Fibroblast of pulmonary artery (primary cell): ENCODE measurements around the gene VPS35.

Source experiments
- DNase-seq: peaks from one replicate; pipeline ENCODE4 v3.0.0-alpha.2; 2010; ENCODE audit warnings: low read depth
- H3K4me3 ChIP-seq: replicated peaks from 2 replicates; pipeline ENCODE4 v1.5.1; 2011; ENCODE audit warnings: low read depth, mild to moderate bottlenecking, control low read depth, low read length, moderate library complexity
- CTCF ChIP-seq: IDR thresholded peaks from 2 replicates; pipeline ENCODE4 v1.5.1; 2011; ENCODE audit warnings: mild to moderate bottlenecking, control low read depth, low read length, inconsistent platforms; ENCODE audit errors: missing control alignments

VPS35 gene

DNA sequence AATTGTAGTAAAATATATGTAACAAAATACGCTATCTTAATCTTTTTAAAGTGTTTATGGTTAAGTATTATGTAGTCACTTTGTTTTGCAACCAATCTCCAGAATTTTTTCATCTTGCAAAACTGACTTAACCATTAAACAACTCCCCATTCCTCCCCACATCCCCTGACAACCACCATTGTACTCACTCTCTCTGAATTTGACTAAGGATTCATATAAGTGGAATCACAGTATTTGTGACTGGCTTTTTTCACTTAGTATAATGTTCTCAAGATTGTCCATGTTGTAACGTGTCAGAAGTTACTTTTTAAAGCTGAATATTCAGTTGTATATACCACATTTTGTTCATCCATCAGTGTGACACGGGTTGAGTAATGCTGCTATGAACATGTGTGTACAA is 11.1 kb upstream of the VPS35 start:
- no peak for DNase-seq
- H3K4me3 ChIP-seq, result no peak overlapping the region
- no peak for TF ChIP-seq CTCF

- TF ChIP-seq CTCF, result no peak
- H3K4me3 ChIP-seq, result no peak overlapping the region
- DNase-seq, result no peak
These were observed 8.0 kb upstream of the VPS35 start for GRCh38 chr16:46696957-46697356.

DNA sequence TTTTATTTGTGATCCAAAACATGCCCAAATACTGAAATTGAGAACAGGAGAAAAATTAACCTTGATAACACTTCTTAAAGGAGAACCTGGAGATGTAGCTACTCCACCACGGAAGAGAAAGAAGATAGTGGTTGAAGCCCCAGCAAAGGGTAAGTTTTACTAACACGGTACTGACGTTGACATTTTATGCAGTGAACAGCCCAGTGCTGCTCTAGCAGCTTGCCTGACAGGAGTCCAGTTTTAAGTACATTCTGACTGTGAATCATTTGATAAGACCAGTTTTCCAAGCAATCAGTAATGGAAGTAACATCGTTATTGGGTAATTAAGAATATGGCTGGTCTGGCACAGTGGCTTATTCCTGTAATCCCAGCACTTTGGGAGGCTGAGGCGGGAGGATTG is 7.0 kb upstream of the VPS35 start:
- DNase-seq, result no peak
- TF ChIP-seq CTCF, result no peak
- no peak overlapping the region for H3K4me3 ChIP-seq

GRCh38 chr16:46693598-46693997 is 4.6 kb upstream of the VPS35 start:
- H3K4me3 ChIP-seq, result no peak overlapping the region
- DNase-seq, result no peak
- no peak for TF ChIP-seq CTCF

DNA sequence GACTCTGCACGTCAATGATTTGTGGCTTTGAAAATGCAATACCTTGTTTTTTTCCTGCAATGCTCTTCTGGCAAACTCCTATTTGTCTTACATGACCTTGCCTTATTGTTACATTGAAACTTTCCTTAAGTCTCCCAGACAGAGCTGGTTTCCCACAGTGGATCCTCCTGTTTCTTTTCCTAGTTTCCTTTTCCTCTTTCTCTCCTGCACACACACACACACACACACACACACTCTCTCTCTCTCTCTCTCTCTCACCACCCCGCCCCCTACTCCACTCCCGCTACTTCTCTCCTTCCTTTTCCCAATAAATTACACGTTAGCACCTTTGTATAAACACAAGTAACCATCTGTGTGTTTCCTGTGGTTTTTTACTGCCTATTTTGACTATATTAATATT is 2.7 kb upstream of the VPS35 start:
- no peak for TF ChIP-seq CTCF
- DNase-seq, result peak; percentile 30
- no peak overlapping the region for H3K4me3 ChIP-seq

DNA sequence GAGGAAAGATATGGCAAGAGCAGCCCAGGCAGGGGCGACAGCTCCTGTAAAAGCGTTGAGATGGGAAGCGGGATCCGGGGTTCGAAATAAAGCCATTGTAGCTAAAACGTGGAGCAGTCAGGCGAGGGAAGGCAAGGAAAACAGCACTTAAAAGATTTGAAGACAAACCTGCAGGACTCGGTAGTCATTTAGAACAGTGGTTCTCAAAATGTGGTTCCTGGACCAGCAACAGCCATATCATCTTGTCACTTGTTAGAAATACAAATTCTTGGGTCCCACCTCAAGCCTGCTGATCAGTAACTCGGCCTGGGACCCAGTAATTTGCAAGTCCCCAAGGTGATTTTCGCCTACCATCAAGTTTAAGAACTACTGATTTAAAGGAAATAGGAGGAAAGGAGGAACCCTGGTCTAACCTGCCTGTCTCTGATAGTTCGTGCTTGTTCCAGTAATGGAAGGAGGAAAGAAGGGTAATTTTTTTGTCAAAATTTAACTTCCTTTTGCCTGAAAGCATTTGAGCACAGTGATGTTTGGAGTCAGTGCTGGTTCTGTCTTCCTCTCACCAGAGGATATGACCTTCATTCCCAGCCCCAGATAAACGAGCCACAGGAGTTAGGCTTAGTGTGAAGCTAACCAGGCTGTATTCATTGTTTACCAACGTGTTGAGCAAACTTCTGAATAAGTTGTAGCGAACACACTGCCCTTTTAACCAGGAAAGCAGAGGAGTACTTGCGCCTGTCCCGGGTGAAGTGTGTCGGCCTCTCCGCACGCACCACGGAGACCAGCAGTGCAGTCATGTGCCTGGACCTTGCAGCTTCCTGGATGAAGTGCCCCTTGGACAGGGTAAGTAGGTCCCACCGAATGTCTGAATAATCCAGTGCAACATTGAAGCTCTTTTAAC is 1.6 kb upstream of the VPS35 start:
- H3K4me3 ChIP-seq, result peak overlapping the region; percentile 91
- no peak for TF ChIP-seq CTCF
- peak; percentile 49 for DNase-seq
